GM23338 (cell line): Measurements from ENCODE around the gene CELF2.

Experiments
- EZH2 ChIP-seq: fragments of 200-600 bp; sonication (generic); IDR thresholded peaks from one replicate; pipeline ENCODE4 v1.8.0; 2017; ENCODE audit warnings: antibody characterized with exemption, mild to moderate bottlenecking, low read depth; ENCODE audit not compliant: unreplicated experiment
- JUNB ChIP-seq: IDR thresholded peaks from one replicate; pipeline ENCODE4 v1.6.1; 2016; ENCODE audit warnings: antibody characterized with exemption; ENCODE audit not compliant: unreplicated experiment
- REST ChIP-seq: IDR thresholded peaks from one replicate; pipeline ENCODE4 v1.6.1; 2018; ENCODE audit warnings: antibody characterized with exemption; ENCODE audit not compliant: unreplicated experiment
- STAT1 ChIP-seq: IDR thresholded peaks from one replicate; pipeline ENCODE4 v1.6.1; 2016; ENCODE audit warnings: antibody characterized with exemption; ENCODE audit not compliant: unreplicated experiment
- ZNF331 ChIP-seq: fragments of 250-450 bp; sonication (Bioruptor Pico); IDR thresholded peaks from 2 replicates; pipeline ENCODE4 v1.5.0; 2020; ENCODE audit warnings: low read depth, mild to moderate bottlenecking, moderate library complexity
- TF ChIP-seq, protein P1 (sequence below), 2 experiments: fragments of 200-600 bp in 1 of 2; sonication (generic) in 1 of 2; conservative IDR thresholded peaks; 2 replicates each; pipeline versions ENCODE4 v1.5.1 to v1.6.1; 2016 to 2017; ENCODE audit warnings: antibody characterized with exemption in 2 of 2, low read depth in 2 of 2, mild to moderate bottlenecking in 2 of 2, moderate library complexity in 1 of 2

GRCh38 chr10:11002916-11003315, 14.8 kb upstream of the CELF2 start:
- TF ChIP-seq, protein P1, sequence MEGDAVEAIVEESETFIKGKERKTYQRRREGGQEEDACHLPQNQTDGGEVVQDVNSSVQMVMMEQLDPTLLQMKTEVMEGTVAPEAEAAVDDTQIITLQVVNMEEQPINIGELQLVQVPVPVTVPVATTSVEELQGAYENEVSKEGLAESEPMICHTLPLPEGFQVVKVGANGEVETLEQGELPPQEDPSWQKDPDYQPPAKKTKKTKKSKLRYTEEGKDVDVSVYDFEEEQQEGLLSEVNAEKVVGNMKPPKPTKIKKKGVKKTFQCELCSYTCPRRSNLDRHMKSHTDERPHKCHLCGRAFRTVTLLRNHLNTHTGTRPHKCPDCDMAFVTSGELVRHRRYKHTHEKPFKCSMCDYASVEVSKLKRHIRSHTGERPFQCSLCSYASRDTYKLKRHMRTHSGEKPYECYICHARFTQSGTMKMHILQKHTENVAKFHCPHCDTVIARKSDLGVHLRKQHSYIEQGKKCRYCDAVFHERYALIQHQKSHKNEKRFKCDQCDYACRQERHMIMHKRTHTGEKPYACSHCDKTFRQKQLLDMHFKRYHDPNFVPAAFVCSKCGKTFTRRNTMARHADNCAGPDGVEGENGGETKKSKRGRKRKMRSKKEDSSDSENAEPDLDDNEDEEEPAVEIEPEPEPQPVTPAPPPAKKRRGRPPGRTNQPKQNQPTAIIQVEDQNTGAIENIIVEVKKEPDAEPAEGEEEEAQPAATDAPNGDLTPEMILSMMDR (conservative IDR thresholded peaks at IDR 0.05; ENCODE audit: low read depth in 2 of 2): no peak
- TF ChIP-seq EZH2: no peak
- no peak for TF ChIP-seq STAT1
- TF ChIP-seq ZNF331 (CRISPR knock-in tag): no peak
- TF ChIP-seq REST: no peak
- no peak for TF ChIP-seq JUNB
